HUDEP-2 (cell line): Measurements from ENCODE around the gene ZFYVE27.

ENCODE experiments used
- DNase-seq, 76 experiments: peaks; one replicate each; lab custom pipeline; 2025; ENCODE audit not compliant: unreplicated experiment in 76 of 76; lab: John Stamatoyannopoulos, UW

Gene ZFYVE27

DNA sequence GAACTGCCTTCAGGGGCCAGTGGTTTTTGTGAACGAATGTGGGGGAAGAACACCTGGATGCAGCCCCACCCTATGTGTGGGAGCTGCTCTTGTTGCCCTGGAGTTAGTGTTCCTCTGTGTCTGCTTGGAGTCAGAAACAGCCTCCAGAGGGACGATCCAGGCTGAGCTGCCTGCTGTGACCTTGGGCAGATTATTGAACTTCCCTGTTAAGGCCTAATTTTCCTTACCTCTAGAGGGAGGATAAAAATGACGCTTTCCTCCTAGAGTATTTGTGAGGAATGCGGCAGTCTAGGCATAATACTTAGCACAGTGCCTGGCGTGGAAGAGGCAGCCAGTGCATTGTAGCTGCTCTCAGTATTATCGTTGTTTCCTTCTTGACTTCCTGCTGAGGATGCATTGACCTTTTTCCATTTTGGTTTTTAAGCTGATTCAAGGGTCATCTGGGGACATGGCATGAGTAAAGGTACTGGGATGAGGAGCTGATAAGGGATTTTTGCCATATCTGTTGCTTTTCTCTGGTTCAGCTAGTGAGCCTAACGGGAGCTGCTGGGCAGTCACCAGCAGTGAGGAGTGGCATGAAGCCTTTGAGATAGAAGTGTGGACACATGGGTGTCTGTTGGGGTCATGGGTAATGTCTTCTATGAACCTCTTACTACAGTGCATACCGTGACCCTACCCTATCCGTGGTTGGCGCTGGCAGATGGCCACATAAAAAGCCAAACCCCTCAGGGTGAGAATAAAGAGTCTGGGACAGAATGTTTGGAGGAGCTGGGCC, 6.4 kb downstream of the ZFYVE27 start:
- DNase-seq, result peak in 23 of 76 experiments; percentile 5 to 57 (median 20)

DNA sequence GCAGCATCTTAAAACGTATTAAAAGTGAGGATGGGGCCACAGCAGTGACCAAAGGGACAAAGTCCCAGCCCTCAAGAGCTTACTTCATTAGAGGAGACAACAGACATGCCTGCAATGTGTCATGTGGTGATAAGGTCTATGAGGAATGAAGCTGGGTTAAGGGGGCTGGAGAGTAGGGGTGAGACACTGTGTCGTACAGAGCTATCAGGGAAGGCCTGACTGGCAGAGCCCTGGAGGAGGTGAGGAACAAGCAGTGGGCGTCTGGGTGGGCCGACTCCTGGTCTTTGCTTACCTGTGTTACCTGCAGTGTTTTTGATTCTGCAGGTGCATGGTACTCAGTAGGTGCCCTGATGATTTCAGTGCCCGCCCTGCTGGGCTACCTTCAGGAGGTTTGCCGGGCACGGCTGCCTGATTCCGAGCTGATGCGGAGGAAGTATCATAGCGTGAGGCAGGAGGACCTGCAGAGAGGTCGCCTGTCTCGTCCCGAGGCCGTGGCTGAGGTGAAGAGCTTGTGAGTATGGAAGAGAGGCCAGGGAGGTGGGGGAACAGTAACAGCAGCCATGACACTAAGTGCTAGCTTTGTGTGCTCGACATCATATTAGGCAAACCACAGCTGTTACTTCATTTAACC, 7.6 kb downstream of the ZFYVE27 start:
- peak in 39 of 76 experiments; percentile 4 to 66 (median 37) for DNase-seq

- no peak for DNase-seq
These were observed 10.6 kb downstream of the ZFYVE27 start for GRCh38 chr10:97747573-97747972.

DNA sequence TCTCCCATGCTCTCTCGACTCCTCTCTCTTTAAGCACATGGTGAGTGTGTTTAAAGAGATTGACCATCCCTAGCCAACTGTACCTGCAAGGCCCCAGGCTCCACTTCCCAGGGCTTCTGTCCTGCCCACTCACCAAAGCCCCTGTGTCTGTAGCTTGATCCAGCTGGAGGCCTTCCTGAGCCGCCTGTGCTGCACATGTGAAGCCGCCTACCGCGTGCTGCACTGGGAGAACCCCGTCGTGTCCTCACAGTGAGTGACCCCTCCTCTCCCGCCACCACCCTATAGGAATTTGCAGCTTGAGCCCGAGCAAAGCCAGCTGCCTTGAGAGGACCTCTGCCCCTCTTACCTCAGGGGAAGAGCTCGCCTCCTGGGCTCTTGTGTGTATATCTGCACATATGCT, 11.2 kb downstream of the ZFYVE27 start:
- DNase-seq, result no peak

- no peak for DNase-seq
These were observed 16.0 kb downstream of the ZFYVE27 start for GRCh38 chr10:97752956-97753355.

- DNase-seq, result no peak
These were observed 17.8 kb downstream of the ZFYVE27 start for GRCh38 chr10:97754726-97755125.

DNA sequence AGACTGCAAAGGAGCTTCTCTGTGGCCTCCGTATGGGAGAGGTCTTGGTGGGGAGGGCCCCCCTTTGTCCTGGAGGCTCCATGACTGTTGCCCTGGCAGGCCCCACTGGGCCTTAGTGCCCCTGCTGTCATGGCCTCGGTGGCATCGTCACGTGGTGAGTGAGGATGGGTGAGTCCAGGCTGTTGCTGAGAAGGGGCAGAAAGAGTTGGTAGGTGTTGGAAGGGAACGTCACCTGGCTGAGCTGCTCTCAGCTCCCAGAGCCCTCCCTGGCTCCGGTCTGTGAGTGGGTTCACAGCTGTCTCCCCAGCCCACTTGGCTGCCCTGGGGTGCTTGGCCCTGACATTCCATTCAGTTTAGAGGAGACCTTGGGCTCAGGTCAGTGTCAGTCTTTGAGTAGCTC, 18.8 kb downstream of the ZFYVE27 start:
- DNase-seq, result no peak

GRCh38 chr10:97757471-97757870, 20.5 kb downstream of the ZFYVE27 start:
- no peak for DNase-seq

GRCh38 chr10:97759158-97759887, 22.4 kb downstream of the ZFYVE27 start:
- DNase-seq, result peak in 47 of 76 experiments; percentile 3 to 68 (median 40)

DNA sequence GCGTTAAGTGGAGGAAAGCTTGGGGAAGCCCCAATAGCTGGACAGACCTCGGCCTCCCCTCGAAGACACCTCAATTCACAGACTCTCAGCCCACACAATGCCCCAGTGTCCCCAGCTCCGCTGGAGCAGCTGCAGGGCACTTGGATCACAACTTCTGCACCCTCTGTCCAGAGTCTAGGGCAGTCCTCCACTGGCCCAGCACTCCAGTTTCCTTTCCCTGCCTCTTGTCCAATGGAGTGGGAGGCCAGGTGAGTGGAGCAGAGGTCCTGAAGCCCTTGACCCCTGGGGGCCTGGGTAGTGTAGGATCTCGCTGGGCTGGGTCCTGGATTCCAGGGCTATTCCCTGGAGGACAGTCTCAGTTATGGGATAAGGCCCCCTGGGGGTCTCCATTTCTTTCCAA, 23.0 kb downstream of the ZFYVE27 start:
- no peak for DNase-seq

- DNase-seq, result no peak
These were observed 23.7 kb downstream of the ZFYVE27 start for GRCh38 chr10:97760461-97761257.

- no peak for DNase-seq
These were observed 24.5 kb downstream of the ZFYVE27 start for GRCh38 chr10:97761331-97761865.

- no peak for DNase-seq
These were observed 25.1 kb downstream of the ZFYVE27 start for GRCh38 chr10:97762056-97762455.

- DNase-seq, result no peak
These were observed 25.9 kb downstream of the ZFYVE27 start for GRCh38 chr10:97762816-97763215.

DNA sequence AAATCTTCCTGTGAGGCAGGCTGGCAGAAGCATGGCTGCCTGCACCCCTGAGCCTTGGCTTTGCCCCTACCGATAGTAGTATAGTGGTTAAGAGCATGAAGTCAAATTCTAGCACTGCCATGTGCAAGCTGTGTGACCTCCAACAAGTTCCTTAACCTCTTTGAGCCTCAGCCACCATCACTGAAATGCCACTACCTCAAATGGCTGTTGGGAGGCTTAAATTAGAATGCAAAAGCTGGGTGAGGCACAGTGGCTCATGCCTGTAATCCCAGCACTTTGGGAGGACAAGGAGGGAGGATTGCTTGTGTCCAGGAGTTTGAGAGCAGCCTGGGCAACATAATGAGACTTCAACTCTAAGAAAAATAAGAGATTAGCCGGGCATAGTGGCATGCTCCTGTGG, 26.5 kb downstream of the ZFYVE27 start:
- no peak for DNase-seq

GRCh38 chr10:97763947-97764346, 27.0 kb downstream of the ZFYVE27 start:
- no peak for DNase-seq

DNA sequence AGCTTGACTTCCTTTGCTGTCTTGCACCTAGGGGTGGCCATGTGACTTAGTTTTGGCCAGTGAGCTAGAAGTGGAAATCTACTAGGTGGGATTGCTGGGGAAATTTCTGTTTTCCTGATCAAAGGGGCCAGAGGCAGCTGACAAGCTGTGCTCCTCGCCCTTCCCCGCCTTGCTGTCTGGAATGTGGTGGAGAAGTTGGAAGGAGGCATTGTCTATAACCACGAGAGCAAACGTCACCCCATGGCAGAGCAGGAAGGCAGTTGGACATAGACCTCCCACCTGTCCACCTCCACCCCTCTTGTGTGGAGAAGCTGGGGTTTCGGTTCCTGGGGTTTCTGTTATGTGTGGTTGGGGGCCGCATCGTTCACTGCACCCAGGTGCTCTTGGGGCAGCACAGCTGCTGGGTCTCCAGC, 27.6 kb downstream of the ZFYVE27 start:
- DNase-seq, result no peak

GRCh38 chr10:97765201-97765600, 28.3 kb downstream of the ZFYVE27 start:
- no peak for DNase-seq

- no peak for DNase-seq
These were observed 29.3 kb downstream of the ZFYVE27 start for GRCh38 chr10:97766106-97766810.
